KOPT-K1 (cell line): ENCODE measurements around the gene PPARD.

Experiments
- H3K27ac ChIP-seq: fragments of 200-600 bp; sonication (generic); 2 replicates; pipeline ENCODE4 v1.5.1; 2016; ENCODE audit warnings: antibody characterized with exemption, mild to moderate bottlenecking, low read depth, low read length; ENCODE audit not compliant: poor library complexity, severe bottlenecking
- H3K36me3 ChIP-seq: fragments of 200-600 bp; sonication (generic); 2 replicates; pipeline ENCODE4 v1.5.1; 2017; ENCODE audit warnings: antibody characterized with exemption, mild to moderate bottlenecking, low read length, moderate library complexity; ENCODE audit not compliant: insufficient read depth
- H3K9me3 ChIP-seq: fragments of 200-600 bp; sonication (generic); 2 replicates; pipeline ENCODE4 v1.5.1; 2017; ENCODE audit warnings: antibody characterized with exemption, low read length, mild to moderate bottlenecking; ENCODE audit not compliant: insufficient read depth, poor library complexity, severe bottlenecking

The PPARD gene

GRCh38 chr6:35359744-35360348, 17.5 kb downstream of the PPARD start:
- H3K36me3 ChIP-seq, result peaks cover 14% of the 10 kb centered on the region; the same call in 1 of the 2 replicates
- no peak overlapping the region for H3K27ac ChIP-seq
- no peaks in the 10 kb centered on the region for H3K9me3 ChIP-seq

- H3K27ac ChIP-seq, result no peak overlapping the region
Observed at GRCh38 chr6:35360349-35361138, 18.2 kb downstream of the PPARD start.

GRCh38 chr6:35362200-35362599, 19.8 kb downstream of the PPARD start:
- H3K9me3 ChIP-seq, result no peaks in the 10 kb centered on the region
- H3K27ac ChIP-seq, result no peak overlapping the region
- H3K36me3 ChIP-seq, result 0 out of 2 replicates have a peak, but pooled peaks cover 2% of the 10 kb centered on the region

More at GRCh38 chr6:35360349-35361138, 18.2 kb downstream of the PPARD start:
- Histone ChIP-seq H3K36me3 (peaks cover 14% of the 10 kb centered on the region; the same call in 1 of the 2 replicates), H3K9me3 (no peaks in the 10 kb centered on the region)

GRCh38 chr6:35363293-35363750, 21.0 kb downstream of the PPARD start:
- no peaks in the 10 kb centered on the region for H3K9me3 ChIP-seq
- no peak overlapping the region for H3K27ac ChIP-seq
- H3K36me3 ChIP-seq, result no peaks in the 10 kb centered on the region

GRCh38 chr6:35365594-35366203, 23.3 kb downstream of the PPARD start:
- Histone ChIP-seq H3K27ac (no peak overlapping the region), H3K9me3 (no peaks in the 10 kb centered on the region), H3K36me3 (no peaks in the 10 kb centered on the region)

- no peaks in the 10 kb centered on the region for H3K9me3 ChIP-seq
- no peak overlapping the region for H3K27ac ChIP-seq
- H3K36me3 ChIP-seq, result no peaks in the 10 kb centered on the region
Observed at GRCh38 chr6:35366204-35366596, 23.8 kb downstream of the PPARD start.

GRCh38 chr6:35367646-35368037, 25.3 kb downstream of the PPARD start:
- H3K27ac ChIP-seq, result no peak overlapping the region
- no peaks in the 10 kb centered on the region for H3K9me3 ChIP-seq
- no peaks in the 10 kb centered on the region for H3K36me3 ChIP-seq

- no peaks in the 10 kb centered on the region for H3K36me3 ChIP-seq
- H3K27ac ChIP-seq, result peak overlapping the region; percentile 13
- no peaks in the 10 kb centered on the region for H3K9me3 ChIP-seq
Observed at GRCh38 chr6:35368038-35368887, 25.9 kb downstream of the PPARD start.

GRCh38 chr6:35370124-35370741, 27.9 kb downstream of the PPARD start:
- no peaks in the 10 kb centered on the region for H3K36me3 ChIP-seq
- peak overlapping the region; percentile 28 for H3K27ac ChIP-seq
- no peaks in the 10 kb centered on the region for H3K9me3 ChIP-seq

GRCh38 chr6:35370785-35371493, 28.6 kb downstream of the PPARD start:
- no peaks in the 10 kb centered on the region for H3K9me3 ChIP-seq
- H3K36me3 ChIP-seq, result no peaks in the 10 kb centered on the region
- peak overlapping the region; percentile 28 for H3K27ac ChIP-seq

- Histone ChIP-seq H3K9me3 (no peaks in the 10 kb centered on the region), H3K36me3 (no peaks in the 10 kb centered on the region), H3K27ac (no peak overlapping the region)
Observed at GRCh38 chr6:35371494-35372262, 29.3 kb downstream of the PPARD start.

- Histone ChIP-seq H3K9me3 (no peaks in the 10 kb centered on the region), H3K27ac (no peak overlapping the region), H3K36me3 (no peaks in the 10 kb centered on the region)
Observed at GRCh38 chr6:35372633-35373032, 30.3 kb downstream of the PPARD start.

- no peaks in the 10 kb centered on the region for H3K9me3 ChIP-seq
- no peak overlapping the region for H3K27ac ChIP-seq
- no peaks in the 10 kb centered on the region for H3K36me3 ChIP-seq
Observed at GRCh38 chr6:35376281-35376680, 33.9 kb downstream of the PPARD start.
